KG1 (cell line): Measurements from ENCODE around the gene LIPG.
"Not testable (repeated sequence)": the region's sequence is repeated elsewhere in the genome, so short reads cannot be mapped to it uniquely, and the experiment has no call there.

Source experiments
- DNase-seq: peaks from one replicate; lab custom pipeline; 2025; lab: John Stamatoyannopoulos, UW

Gene LIPG

GRCh38 chr18:49561289-49562193, at the start of gene LIPG:
Gene LIPG, plus strand, starts transcription at chr18:49562057. Its CDS starts 252 bp downstream, at chr18:49562309.
- no peak for DNase-seq

- not testable (repeated sequence) for DNase-seq
Measured at GRCh38 chr18:49512876-49513275, 49.0 kb upstream of the LIPG start.

DNA sequence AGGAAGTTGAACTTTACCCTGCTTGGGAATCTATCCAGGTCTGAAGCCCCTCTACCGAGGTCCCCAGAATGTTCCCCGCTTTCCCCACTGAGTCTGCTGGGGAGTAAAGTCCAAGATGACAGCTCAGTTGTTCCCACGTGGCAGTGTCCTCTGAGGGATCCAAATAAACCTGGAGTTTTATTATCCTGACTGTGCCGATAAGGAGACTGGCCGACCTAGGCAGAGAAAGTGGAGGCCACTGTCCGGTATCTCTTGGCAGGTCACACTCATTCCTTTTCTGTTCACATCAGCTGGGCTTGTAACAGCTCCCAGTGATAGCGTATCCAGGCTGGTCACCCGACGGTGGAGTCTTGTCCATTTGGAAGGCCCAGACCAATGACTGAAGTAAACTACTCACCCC, 47.3 kb upstream of the LIPG start:
- no peak for DNase-seq

DNA sequence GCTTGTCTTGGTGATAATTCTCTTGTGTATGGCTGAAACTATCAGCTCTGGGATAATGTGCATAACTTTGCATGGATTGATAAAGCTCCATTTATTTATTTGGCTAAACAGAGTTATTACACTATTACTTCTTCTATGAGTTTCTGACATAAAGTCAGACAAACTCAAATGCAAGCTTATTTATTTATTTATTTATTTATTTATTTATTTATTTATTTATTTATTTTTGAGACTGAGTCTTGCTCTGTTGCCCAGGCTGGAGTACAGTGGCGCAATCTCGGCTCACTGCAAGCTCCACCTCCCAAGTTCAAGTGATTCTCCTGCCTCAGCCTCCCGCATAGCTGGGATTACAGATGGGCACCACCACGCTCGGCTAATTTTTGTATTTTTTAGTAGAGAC, 46.9 kb upstream of the LIPG start:
- not testable (repeated sequence) for DNase-seq

GRCh38 chr18:49515516-49515915, 46.3 kb upstream of the LIPG start:
- DNase-seq = no peak

DNA sequence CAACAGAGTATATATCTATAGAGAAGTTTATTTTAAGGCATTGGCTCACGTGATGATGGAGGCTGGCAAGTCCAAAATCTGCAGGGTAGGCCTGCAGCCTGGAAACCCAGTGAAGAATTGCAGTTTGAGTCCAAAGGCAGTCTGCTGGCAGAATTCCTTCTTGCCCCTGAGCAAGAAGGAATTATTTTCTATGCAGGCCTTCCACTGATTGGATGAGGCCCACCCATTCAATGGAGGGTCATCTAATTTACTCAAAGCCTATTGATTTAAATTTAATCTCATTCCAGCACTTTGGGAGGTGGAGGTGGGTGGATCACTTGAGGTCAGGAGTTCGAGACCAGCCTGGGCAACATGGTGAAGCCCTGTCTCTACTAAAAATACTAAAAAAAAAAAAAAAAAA, 44.4 kb upstream of the LIPG start:
- no peak for DNase-seq

DNA sequence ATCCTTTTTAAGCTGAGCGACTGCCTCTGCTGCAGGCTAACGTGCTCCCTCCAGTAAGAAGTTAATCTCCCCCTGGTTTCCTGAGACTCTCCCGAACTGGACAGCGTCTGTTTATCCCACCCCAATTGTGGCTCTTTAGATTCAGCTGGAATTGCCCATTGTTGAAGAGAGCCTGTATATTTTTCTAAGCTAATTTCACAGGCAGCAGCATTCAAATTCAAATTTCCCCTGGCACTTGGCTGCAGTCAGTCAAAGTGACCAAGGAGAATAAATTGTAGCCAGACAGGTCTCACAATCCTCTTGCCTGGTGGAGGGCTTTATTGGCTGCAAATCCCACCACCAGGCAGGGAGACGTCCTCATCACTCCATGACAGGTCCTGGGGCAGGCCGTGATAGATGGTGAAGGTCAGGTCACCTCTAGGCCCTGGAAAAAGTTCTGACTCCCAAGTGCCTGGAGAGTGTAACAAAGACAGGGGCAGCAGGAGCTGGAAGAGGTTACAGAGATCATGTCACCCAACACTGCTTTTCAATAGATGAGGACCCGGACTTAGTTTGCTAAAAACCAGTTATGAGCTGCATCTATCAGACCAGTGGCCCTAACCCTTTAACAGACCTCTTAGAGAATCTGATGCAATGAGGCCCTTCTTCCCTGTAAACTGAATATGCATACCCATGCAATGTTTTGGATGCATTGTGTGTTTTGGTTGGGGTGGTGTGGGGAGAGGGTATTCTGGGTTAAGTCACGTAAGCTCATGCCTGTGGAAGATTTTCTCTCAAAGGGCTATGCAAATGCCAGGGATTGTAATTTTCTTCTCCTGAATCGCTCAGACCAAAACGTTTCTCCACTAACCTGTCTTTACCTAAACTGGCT, 42.5 kb upstream of the LIPG start:
- DNase-seq = no peak

- DNase-seq = no peak
Measured at GRCh38 chr18:49520661-49521145, 41.2 kb upstream of the LIPG start.

GRCh38 chr18:49521216-49521835, 40.5 kb upstream of the LIPG start:
- no peak for DNase-seq

DNA sequence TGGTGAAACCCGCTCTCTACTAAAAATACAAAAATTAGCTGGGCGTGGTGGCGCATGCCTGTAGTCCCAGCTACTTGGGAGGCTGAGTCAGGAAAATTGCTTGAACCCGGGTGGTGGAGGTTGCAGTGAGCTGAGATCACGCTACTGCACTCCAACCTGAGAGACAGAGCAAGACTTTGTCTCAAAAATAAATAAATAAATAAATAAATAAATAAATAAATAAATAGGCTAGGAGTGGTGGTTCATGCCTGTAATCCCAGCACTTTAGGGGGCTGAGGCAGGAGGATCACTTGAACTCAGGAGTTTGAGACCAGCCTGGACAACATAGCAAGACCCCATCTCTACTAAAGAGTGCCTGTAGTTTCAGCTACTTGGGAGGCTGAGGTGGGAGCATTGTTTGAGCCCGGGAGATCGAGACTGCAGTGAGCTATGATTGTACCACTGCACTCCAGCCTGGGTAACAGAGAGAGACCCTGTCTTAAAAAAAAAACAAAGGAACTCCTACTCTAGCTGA, 38.2 kb upstream of the LIPG start:
- DNase-seq = not testable (repeated sequence)

DNA sequence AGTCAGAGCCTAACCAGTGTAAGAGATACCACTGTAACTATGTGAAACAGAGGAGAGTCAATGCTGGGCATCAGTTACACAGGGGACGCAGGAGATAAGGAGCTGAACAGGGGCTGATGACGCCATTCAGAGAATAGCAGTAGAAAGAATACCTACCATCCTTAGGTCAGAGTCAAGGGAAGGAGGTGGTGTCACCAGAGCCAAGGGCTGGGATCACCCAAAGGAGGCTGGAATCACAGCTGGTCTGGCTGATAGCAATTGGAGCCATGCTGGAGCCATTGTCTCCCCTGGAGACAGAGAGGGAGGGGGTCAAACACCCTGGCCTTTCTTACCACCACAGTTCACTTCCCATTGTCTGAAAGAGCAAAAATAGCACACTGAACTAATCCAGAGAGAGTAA, 37.5 kb upstream of the LIPG start:
- DNase-seq = no peak

DNA sequence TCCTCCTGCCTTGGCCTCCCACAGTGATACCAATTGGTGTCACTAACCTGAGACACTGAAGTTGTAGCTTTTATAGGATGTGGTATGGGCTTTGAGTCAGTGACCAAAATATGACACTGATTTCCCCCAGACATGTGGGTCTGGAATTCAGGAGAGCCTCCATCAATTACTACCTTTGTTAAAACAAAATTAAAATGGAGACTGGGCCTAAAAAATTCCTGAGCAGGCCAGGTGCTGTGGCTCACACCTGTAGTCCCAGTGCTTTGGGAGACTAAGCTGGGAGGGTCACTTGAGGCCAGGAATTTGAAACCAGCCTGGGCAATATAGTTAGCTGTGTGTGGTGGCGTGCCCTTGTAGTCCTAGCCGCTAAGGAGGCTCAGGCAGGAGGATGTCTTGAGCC, 36.9 kb upstream of the LIPG start:
- DNase-seq = no peak

GRCh38 chr18:49525981-49526380, 35.9 kb upstream of the LIPG start:
- no peak for DNase-seq

- no peak for DNase-seq
Measured at GRCh38 chr18:49527631-49528327, 34.1 kb upstream of the LIPG start.

DNA sequence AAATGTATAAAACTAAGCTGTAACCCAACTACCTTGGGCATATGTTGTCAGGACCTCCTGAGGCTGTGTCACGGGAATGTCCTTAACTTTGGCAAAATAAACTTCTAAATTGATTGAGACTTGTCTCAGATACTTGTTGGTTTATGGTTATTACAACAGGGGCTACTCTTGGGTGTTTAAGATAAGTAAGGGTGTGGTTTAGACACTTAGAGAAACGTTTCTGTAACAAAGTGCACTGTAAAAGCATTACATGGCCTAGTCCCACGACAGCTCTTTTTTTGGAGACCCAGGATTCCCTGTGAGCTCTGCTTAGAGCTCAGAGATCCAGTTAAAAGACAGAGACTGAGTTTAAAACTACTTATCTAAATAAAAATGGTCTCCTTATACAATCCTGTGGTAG, 32.3 kb upstream of the LIPG start:
- no peak for DNase-seq

- DNase-seq = no peak
Measured at GRCh38 chr18:49531678-49532153, 30.1 kb upstream of the LIPG start.

- DNase-seq = no peak
Measured at GRCh38 chr18:49534846-49535601, 26.8 kb upstream of the LIPG start.

DNA sequence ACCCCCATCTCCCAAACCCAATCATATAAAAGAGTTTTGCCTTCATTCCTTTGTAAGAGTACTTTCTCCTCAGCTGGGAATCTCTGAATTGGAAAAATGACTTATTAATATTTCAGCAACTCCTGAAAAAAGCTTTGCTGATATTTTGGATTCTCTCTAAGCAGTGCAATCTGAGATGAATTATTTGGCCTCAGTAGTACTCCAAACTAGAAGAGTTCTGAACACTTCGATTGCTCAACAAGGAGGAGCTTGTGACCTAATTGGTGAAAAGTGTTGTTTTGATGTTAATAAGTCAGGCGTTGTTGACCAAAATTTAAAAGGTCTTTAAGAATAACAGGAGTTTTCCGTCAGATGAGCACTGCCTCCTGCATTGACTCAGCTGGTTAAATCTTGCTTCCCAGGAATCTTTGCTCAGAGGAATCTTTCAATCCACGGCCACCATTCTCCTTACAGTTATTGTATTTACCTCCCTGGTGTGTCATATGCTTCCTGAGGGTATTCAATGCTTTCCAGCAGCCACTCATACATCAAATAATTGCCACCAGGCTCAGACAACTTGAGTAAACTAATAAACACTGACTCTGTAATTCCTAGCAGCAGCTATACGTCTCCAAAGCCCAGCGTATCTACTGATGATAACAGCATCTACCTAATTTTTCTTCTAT, 24.5 kb upstream of the LIPG start:
- no peak for DNase-seq

GRCh38 chr18:49544362-49544761, 17.5 kb upstream of the LIPG start:
- no peak for DNase-seq

DNA sequence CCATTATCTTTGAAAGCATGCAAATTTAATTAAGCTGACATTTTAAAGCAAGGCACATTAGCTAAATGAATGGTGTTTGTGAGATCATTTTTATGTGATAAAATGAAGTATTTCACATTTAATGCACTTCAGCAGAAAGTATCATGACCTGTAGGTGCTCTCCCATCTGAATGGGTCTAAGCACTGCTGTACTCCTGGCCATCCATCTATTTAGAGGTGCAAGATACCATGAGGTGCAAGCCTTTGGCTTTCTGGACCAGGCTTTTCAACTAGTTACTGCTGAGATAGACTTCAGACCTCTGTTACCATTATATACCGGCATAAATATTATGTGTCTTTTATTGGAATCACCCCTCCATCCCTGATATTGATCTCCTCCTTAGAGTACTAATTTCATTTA, 15.6 kb upstream of the LIPG start:
- no peak for DNase-seq
